ENCODE results near the gene EIF3K.

EIF3K gene

GRCh38 chr19:38663156-38663651 is 44.2 kb downstream of the EIF3K start:
- no peaks in the 10 kb centered on the region for H3K9me3 ChIP-seq (ENCODE audit: low read length)
- peaks cover 85% of the 10 kb centered on the region for H3K4me1 ChIP-seq (ENCODE audit: insufficient read depth, low read length)
- no peaks in the 10 kb centered on the region for H3K36me3 ChIP-seq (ENCODE audit: insufficient read depth, low read length)
- H3K27ac ChIP-seq (ENCODE audit: low read depth, low read length): peak overlapping the region; percentile 85
- H3K9ac ChIP-seq (ENCODE audit: low read length): peak overlapping the region; percentile 31
- peak overlapping the region; percentile 4 to 22 for H3K4me3 ChIP-seq (ENCODE audit: low read depth in 1 of 2, low read length in 2 of 2)
- no peaks in the 10 kb centered on the region for H3K27me3 ChIP-seq (ENCODE audit: control insufficient read depth in 1 of 2, insufficient read depth in 2 of 2, low read length in 2 of 2)

GRCh38 chr19:38663957-38664502 is 45.0 kb downstream of the EIF3K start:
- Histone ChIP-seq H3K4me1 (ENCODE audit: insufficient read depth, low read length) (peaks cover 88% of the 10 kb centered on the region), H3K36me3 (ENCODE audit: insufficient read depth, low read length) (no peaks in the 10 kb centered on the region), H3K27ac (ENCODE audit: low read depth, low read length) (peak overlapping the region; percentile 85), H3K27me3 (ENCODE audit: control insufficient read depth in 1 of 2, insufficient read depth in 2 of 2, low read length in 2 of 2) (no peaks in the 10 kb centered on the region), H3K9ac (ENCODE audit: low read length) (peak overlapping the region; percentile 31), H3K4me3 (ENCODE audit: low read depth in 1 of 2, low read length in 2 of 2) (peak overlapping the region; percentile 22 to 41), H3K9me3 (ENCODE audit: low read length) (no peaks in the 10 kb centered on the region)

GRCh38 chr19:38664503-38665211 is 45.7 kb downstream of the EIF3K start:
- Histone ChIP-seq H3K4me1 (ENCODE audit: insufficient read depth, low read length) (peaks cover 88% of the 10 kb centered on the region), H3K9ac (ENCODE audit: low read length) (peak overlapping the region; percentile 18), H3K9me3 (ENCODE audit: low read length) (no peaks in the 10 kb centered on the region), H3K36me3 (ENCODE audit: insufficient read depth, low read length) (no peaks in the 10 kb centered on the region), H3K27me3 (ENCODE audit: control insufficient read depth in 1 of 2, insufficient read depth in 2 of 2, low read length in 2 of 2) (no peaks in the 10 kb centered on the region), H3K4me3 (ENCODE audit: low read depth in 1 of 2, low read length in 2 of 2) (peak overlapping the region in 1 of 2 donors; percentile 41), H3K27ac (ENCODE audit: low read depth, low read length) (peak overlapping the region; percentile 85)

- peak overlapping the region in 1 of 2 donors; percentile 22 for H3K4me3 ChIP-seq (ENCODE audit: low read depth in 1 of 2, low read length in 2 of 2)
Observed at GRCh38 chr19:38665219-38665931, 46.4 kb downstream of the EIF3K start.

GRCh38 chr19:38665950-38666662 is 47.1 kb downstream of the EIF3K start:
- H3K27me3 ChIP-seq (ENCODE audit: control insufficient read depth in 1 of 2, insufficient read depth in 2 of 2, low read length in 2 of 2): no peaks in the 10 kb centered on the region
- H3K27ac ChIP-seq (ENCODE audit: low read depth, low read length): peak overlapping the region; percentile 85
- H3K9ac ChIP-seq (ENCODE audit: low read length): peak overlapping the region; percentile 18
- no peaks in the 10 kb centered on the region for H3K9me3 ChIP-seq (ENCODE audit: low read length)
- H3K4me1 ChIP-seq (ENCODE audit: insufficient read depth, low read length): peaks cover 91% of the 10 kb centered on the region
- peak overlapping the region in 1 of 2 donors; percentile 22 for H3K4me3 ChIP-seq (ENCODE audit: low read depth in 1 of 2, low read length in 2 of 2)
- no peaks in the 10 kb centered on the region for H3K36me3 ChIP-seq (ENCODE audit: insufficient read depth, low read length)

More at GRCh38 chr19:38665219-38665931, 46.4 kb downstream of the EIF3K start:
- H3K9me3 ChIP-seq (ENCODE audit: low read length): no peaks in the 10 kb centered on the region
- peaks cover 94% of the 10 kb centered on the region for H3K4me1 ChIP-seq (ENCODE audit: insufficient read depth, low read length)
- H3K36me3 ChIP-seq (ENCODE audit: insufficient read depth, low read length): no peaks in the 10 kb centered on the region
- H3K27ac ChIP-seq (ENCODE audit: low read depth, low read length): peak overlapping the region; percentile 85
- peak overlapping the region; percentile 18 for H3K9ac ChIP-seq (ENCODE audit: low read length)
- H3K27me3 ChIP-seq (ENCODE audit: control insufficient read depth in 1 of 2, insufficient read depth in 2 of 2, low read length in 2 of 2): no peaks in the 10 kb centered on the region

GRCh38 chr19:38666663-38667511 is 47.9 kb downstream of the EIF3K start:
- Histone ChIP-seq H3K27me3 (ENCODE audit: control insufficient read depth in 1 of 2, insufficient read depth in 2 of 2, low read length in 2 of 2) (no peaks in the 10 kb centered on the region), H3K27ac (ENCODE audit: low read depth, low read length) (peak overlapping the region; percentile 85), H3K4me3 (ENCODE audit: low read depth in 1 of 2, low read length in 2 of 2) (peak overlapping the region in 1 of 2 donors; percentile 26), H3K9me3 (ENCODE audit: low read length) (no peaks in the 10 kb centered on the region), H3K9ac (ENCODE audit: low read length) (no peak overlapping the region), H3K4me1 (ENCODE audit: insufficient read depth, low read length) (peaks cover 95% of the 10 kb centered on the region), H3K36me3 (ENCODE audit: insufficient read depth, low read length) (no peaks in the 10 kb centered on the region)

- Histone ChIP-seq H3K4me1 (ENCODE audit: insufficient read depth, low read length) (peaks cover 90% of the 10 kb centered on the region), H3K9ac (ENCODE audit: low read length) (peak overlapping the region; percentile 27), H3K27ac (ENCODE audit: low read depth, low read length) (peak overlapping the region; percentile 85), H3K4me3 (ENCODE audit: low read depth in 1 of 2, low read length in 2 of 2) (peak overlapping the region in 1 of 2 donors; percentile 26), H3K27me3 (ENCODE audit: control insufficient read depth in 1 of 2, insufficient read depth in 2 of 2, low read length in 2 of 2) (no peaks in the 10 kb centered on the region), H3K9me3 (ENCODE audit: low read length) (no peaks in the 10 kb centered on the region), H3K36me3 (ENCODE audit: insufficient read depth, low read length) (no peaks in the 10 kb centered on the region)
Observed at GRCh38 chr19:38667661-38668171, 48.7 kb downstream of the EIF3K start.

GRCh38 chr19:38669552-38669951 is 50.6 kb downstream of the EIF3K start:
- H3K36me3 ChIP-seq (ENCODE audit: insufficient read depth, low read length): no peaks in the 10 kb centered on the region
- no peaks in the 10 kb centered on the region for H3K9me3 ChIP-seq (ENCODE audit: low read length)
- H3K4me1 ChIP-seq (ENCODE audit: insufficient read depth, low read length): peaks cover 85% of the 10 kb centered on the region
- no peak overlapping the region for H3K9ac ChIP-seq (ENCODE audit: low read length)
- no peaks in the 10 kb centered on the region for H3K27me3 ChIP-seq (ENCODE audit: control insufficient read depth in 1 of 2, insufficient read depth in 2 of 2, low read length in 2 of 2)
- H3K27ac ChIP-seq (ENCODE audit: low read depth, low read length): peak overlapping the region; percentile 21
- H3K4me3 ChIP-seq (ENCODE audit: low read depth in 1 of 2, low read length in 2 of 2): no peak overlapping the region

- peaks cover 85% of the 10 kb centered on the region for H3K4me1 ChIP-seq (ENCODE audit: insufficient read depth, low read length)
Observed at GRCh38 chr19:38670921-38671398, 52.0 kb downstream of the EIF3K start.

GRCh38 chr19:38671654-38672053 is 52.7 kb downstream of the EIF3K start:
- Histone ChIP-seq H3K9ac (ENCODE audit: low read length) (no peak overlapping the region), H3K4me3 (ENCODE audit: low read depth in 1 of 2, low read length in 2 of 2) (no peak overlapping the region), H3K27me3 (ENCODE audit: control insufficient read depth in 1 of 2, insufficient read depth in 2 of 2, low read length in 2 of 2) (no peaks in the 10 kb centered on the region), H3K36me3 (ENCODE audit: insufficient read depth, low read length) (no peaks in the 10 kb centered on the region), H3K27ac (ENCODE audit: low read depth, low read length) (peak overlapping the region; percentile 13), H3K9me3 (ENCODE audit: low read length) (no peaks in the 10 kb centered on the region), H3K4me1 (ENCODE audit: insufficient read depth, low read length) (peaks cover 85% of the 10 kb centered on the region)

More at GRCh38 chr19:38670921-38671398, 52.0 kb downstream of the EIF3K start:
- Histone ChIP-seq H3K36me3 (ENCODE audit: insufficient read depth, low read length) (no peaks in the 10 kb centered on the region), H3K27ac (ENCODE audit: low read depth, low read length) (peak overlapping the region; percentile 13), H3K9me3 (ENCODE audit: low read length) (no peaks in the 10 kb centered on the region), H3K27me3 (ENCODE audit: control insufficient read depth in 1 of 2, insufficient read depth in 2 of 2, low read length in 2 of 2) (no peaks in the 10 kb centered on the region), H3K9ac (ENCODE audit: low read length) (no peak overlapping the region), H3K4me3 (ENCODE audit: low read depth in 1 of 2, low read length in 2 of 2) (no peak overlapping the region)
